Measurements from ENCODE around the gene KCNJ2.

GRCh38 chr17:70195091-70195490, 25.8 kb downstream of the KCNJ2 start:
- no peak for TF ChIP-seq ATF1 (CRISPR knock-in tag; IDR thresholded peaks at IDR 0.05)
- TF ChIP-seq ZNF121 (CRISPR knock-in tag; IDR thresholded peaks at IDR 0.05) = no peak
- no peak for TF ChIP-seq AFF4 (CRISPR knock-in tag; IDR thresholded peaks at IDR 0.05; ENCODE audit: borderline replicate concordance)
- TF ChIP-seq RORB (CRISPR knock-in tag; IDR thresholded peaks at IDR 0.05) = no peak
- TF ChIP-seq, protein P1, sequence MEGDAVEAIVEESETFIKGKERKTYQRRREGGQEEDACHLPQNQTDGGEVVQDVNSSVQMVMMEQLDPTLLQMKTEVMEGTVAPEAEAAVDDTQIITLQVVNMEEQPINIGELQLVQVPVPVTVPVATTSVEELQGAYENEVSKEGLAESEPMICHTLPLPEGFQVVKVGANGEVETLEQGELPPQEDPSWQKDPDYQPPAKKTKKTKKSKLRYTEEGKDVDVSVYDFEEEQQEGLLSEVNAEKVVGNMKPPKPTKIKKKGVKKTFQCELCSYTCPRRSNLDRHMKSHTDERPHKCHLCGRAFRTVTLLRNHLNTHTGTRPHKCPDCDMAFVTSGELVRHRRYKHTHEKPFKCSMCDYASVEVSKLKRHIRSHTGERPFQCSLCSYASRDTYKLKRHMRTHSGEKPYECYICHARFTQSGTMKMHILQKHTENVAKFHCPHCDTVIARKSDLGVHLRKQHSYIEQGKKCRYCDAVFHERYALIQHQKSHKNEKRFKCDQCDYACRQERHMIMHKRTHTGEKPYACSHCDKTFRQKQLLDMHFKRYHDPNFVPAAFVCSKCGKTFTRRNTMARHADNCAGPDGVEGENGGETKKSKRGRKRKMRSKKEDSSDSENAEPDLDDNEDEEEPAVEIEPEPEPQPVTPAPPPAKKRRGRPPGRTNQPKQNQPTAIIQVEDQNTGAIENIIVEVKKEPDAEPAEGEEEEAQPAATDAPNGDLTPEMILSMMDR (IDR thresholded peaks at IDR 0.05) = no peak

Data from WTC11 (cell line).